A549 (cell line): ENCODE data around the gene HSPBAP1. TPM values are rescaled to one million over a fixed set of nuclear protein-coding genes. Genes with fewer than 3 reads are reported as not detected.
"Not testable (repeated sequence)": the region's sequence is repeated elsewhere in the genome, so short reads cannot be mapped to it uniquely, and the experiment has no call there.

Source experiments
- ATAC-seq, 2 experiments: fragments of 200-7000 bp in 1 of 2; fragments of >200 bp in 1 of 2; cut with Nextera tagmentation in 1 of 2; cut with Tn5 transposase in 1 of 2; 3 replicates each; pipeline versions ENCODE4 v1.8.0 to v1.9.1; 2018 to 2020; ENCODE audit warnings: mild to moderate bottlenecking in 1 of 2, moderate library complexity in 1 of 2
- CTCF ChIA-PET: fragments of 300-600 bp; sonication (Branson Sonifier 250); formaldehyde crosslinking; extraction: SDS; loops from one replicate; lab custom pipeline; 2021; ENCODE audit warnings: antibody characterized with exemption, inconsistent platforms; lab: Yijun Ruan, JAX
- POLR2A ChIA-PET: fragments of 350-600 bp; formaldehyde crosslinking; extraction: SDS; loops from one replicate; lab custom pipeline; 2021; ENCODE audit warnings: antibody characterized with exemption, inconsistent platforms; lab: Yijun Ruan, JAX
- DNase-seq, 2 experiments: peaks; one replicate each; pipeline versions ENCODE4 v3.0.0 to v3.0.0-alpha.2; 2011 to 2016; ENCODE audit warnings: low read depth in 1 of 2, low spot score in 1 of 2
- FAIRE-seq: peaks from 2 replicates; lab custom pipeline; 2011; peaks lifted over from hg19 to GRCh38; lab: Jason Lieb, UNC
- H3K27ac ChIP-seq, 2 experiments: fragments of >200 bp; sonication (Bioruptor Twin); formaldehyde crosslinking; 3 replicates each; pipeline ENCODE4 v1.5.1; 2016 to 2017
- H3K4me1 ChIP-seq: fragments of >200 bp; sonication (Bioruptor Twin); formaldehyde crosslinking; 3 replicates; pipeline ENCODE4 v1.6.1; 2016
- H3K4me2 ChIP-seq: fragments of >200 bp; sonication (Bioruptor Twin); formaldehyde crosslinking; 3 replicates; pipeline ENCODE4 v1.6.1; 2016
- H3K4me3 ChIP-seq: fragments of >200 bp; sonication (Bioruptor Twin); formaldehyde crosslinking; 3 replicates; pipeline ENCODE4 v1.5.1; 2016
- H3K9me3 ChIP-seq: fragments of >200 bp; sonication (Bioruptor Twin); formaldehyde crosslinking; 3 replicates; pipeline ENCODE4 v1.6.1; 2016
- BHLHE40 ChIP-seq: IDR thresholded peaks from 2 replicates; pipeline ENCODE4 v1.6.1; 2012; ENCODE audit warnings: low read depth, low read length, inconsistent platforms
- CEBPB ChIP-seq, 2 experiments: fragments of >200 bp in 1 of 2; sonication (Bioruptor Twin) in 1 of 2; formaldehyde crosslinking in 1 of 2; IDR thresholded peaks; 2 replicates each; pipeline ENCODE4 v1.6.1; 2012 to 2016
- EHMT2 ChIP-seq: fragments of 200-600 bp; sonication (generic); IDR thresholded peaks from 2 replicates; pipeline ENCODE4 v1.6.1; 2016; ENCODE audit warnings: antibody characterized with exemption, low read depth, mild to moderate bottlenecking, moderate library complexity
- EP300 ChIP-seq, 2 experiments: fragments of >200 bp; sonication (Bioruptor Twin); formaldehyde crosslinking; IDR thresholded peaks; 2 replicates in 1 of 2; 3 replicates in 1 of 2; pipeline ENCODE4 v1.6.1; 2016 to 2017
- ESRRA ChIP-seq: fragments of 150-350 bp; IDR thresholded peaks from 2 replicates; pipeline ENCODE4 v1.6.1; 2014; ENCODE audit warnings: mild to moderate bottlenecking, low read length, borderline replicate concordance
- FOSL2 ChIP-seq, 2 experiments: fragments of 450-650 bp in 1 of 2; fragments of >200 bp in 1 of 2; sonication (Bioruptor Twin) in 1 of 2; formaldehyde crosslinking; IDR thresholded peaks; 2 replicates each; pipeline versions ENCODE4 v1.5.0 to v1.6.1; 2016 to 2020; ENCODE audit warnings: mild to moderate bottlenecking in 1 of 2, moderate library complexity in 1 of 2
- JUN ChIP-seq, 2 experiments: fragments of >200 bp; sonication (Bioruptor Twin); formaldehyde crosslinking; IDR thresholded peaks; 2 replicates in 1 of 2; 3 replicates in 1 of 2; pipeline ENCODE4 v1.6.1; 2016 to 2017
- RARB ChIP-seq: fragments of 250-450 bp; sonication (Bioruptor Pico); IDR thresholded peaks from 2 replicates; pipeline ENCODE4 v1.8.0; 2021; ENCODE audit warnings: mild to moderate bottlenecking, moderate library complexity
- RCOR1 ChIP-seq: fragments of 150-350 bp; IDR thresholded peaks from 2 replicates; pipeline ENCODE4 v1.6.1; 2014; ENCODE audit warnings: antibody characterized with exemption, low read length, low read depth
- RNF2 ChIP-seq: fragments of 200-600 bp; sonication (generic); IDR thresholded peaks from 2 replicates; pipeline ENCODE4 v1.6.1; 2016; ENCODE audit warnings: low read depth, mild to moderate bottlenecking, antibody characterized with exemption, moderate library complexity, borderline replicate concordance
- ZFP36 ChIP-seq: fragments of 450-650 bp; IDR thresholded peaks from 2 replicates; pipeline ENCODE4 v1.6.1; 2014; ENCODE audit warnings: borderline replicate concordance; ENCODE audit not compliant: partially characterized antibody
- ZNF302 ChIP-seq: fragments of 250-450 bp; sonication (Bioruptor Pico); IDR thresholded peaks from 2 replicates; pipeline ENCODE4 v1.9.0; 2021; ENCODE audit warnings: inconsistent platforms, mild to moderate bottlenecking, moderate library complexity
- WGBS: methylation state at CpG from one replicate; pipeline ENCODE4 v1.1.6; 2017; ENCODE audit errors: missing lambda C conversion rate; 5-methylcytosine and 5-hydroxymethylcytosine counted together
- polyA plus RNA-seq, 4 experiments: library from polyadenylated mRNA; depleted of rRNA in 3 of 4; stranded (reverse); fragments of >200 nt; fragmentation: RNase III in 1 of 4; extraction: RNeasy Plus Mini Kit Qiagen cat#74134 plus additional on column Dnase treatment in 1 of 4; gene quantifications; 2 replicates in 3 of 4; 3 replicates in 1 of 4; pipeline ENCODE4 v1.2.3, GENCODE V29; 2011 to 2017
- TF ChIP-seq, protein P1 (sequence below): fragments of >200 bp; sonication (Bioruptor Twin); formaldehyde crosslinking; IDR thresholded peaks from 2 replicates; pipeline ENCODE4 v1.6.1; 2016
- TF ChIP-seq, protein P2 (sequence below): IDR thresholded peaks from 2 replicates; pipeline ENCODE4 v1.6.1; 2012
- TF ChIP-seq, protein P3 (sequence below): fragments of 250-450 bp; sonication (Bioruptor Pico); IDR thresholded peaks from 2 replicates; pipeline ENCODE4 v1.5.0; 2020; ENCODE audit warnings: low read depth, mild to moderate bottlenecking, moderate library complexity

HSPBAP1 gene
- polyA plus RNA-seq, 2 of the 4 experiments (the other 2 are of a cell fraction): 6.3 to 9.2 TPM

DNA sequence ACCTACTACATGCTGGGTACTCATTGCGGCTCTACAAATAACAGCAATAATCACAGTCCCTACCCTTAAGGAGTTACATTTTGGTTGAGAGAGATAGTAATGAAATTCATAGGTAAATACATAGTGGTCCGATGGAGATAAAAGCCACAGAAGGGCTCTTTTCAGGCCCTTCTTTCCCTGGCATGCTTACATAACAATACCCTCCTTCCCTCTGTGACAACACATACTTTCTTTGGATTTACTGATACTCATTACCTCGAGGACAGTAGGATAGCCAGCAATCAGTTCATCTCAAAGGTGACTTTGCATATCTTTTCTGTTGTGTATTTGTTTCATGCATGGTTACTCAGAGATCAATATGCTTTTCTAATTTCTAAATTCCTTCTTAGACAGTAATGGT lies 54.5 kb downstream of the HSPBAP1 start:
- TF ChIP-seq, protein P1, sequence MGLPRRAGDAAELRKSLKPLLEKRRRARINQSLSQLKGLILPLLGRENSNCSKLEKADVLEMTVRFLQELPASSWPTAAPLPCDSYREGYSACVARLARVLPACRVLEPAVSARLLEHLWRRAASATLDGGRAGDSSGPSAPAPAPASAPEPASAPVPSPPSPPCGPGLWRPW: no peak
- TF ChIP-seq FOSL2 (IDR thresholded peaks at IDR 0.05) (no peak), FOSL2 (CRISPR knock-in tag; IDR thresholded peaks at IDR 0.05) (no peak)
- Histone ChIP-seq H3K4me2 (no peak overlapping the region), H3K9me3 (no peaks in the 10 kb centered on the region), H3K27ac (no peak overlapping the region), H3K4me3 (no peak overlapping the region), H3K4me1 (no peaks in the 10 kb centered on the region)
- 66% methylated on average over 3 of the region's 3 CpGs for WGBS
- no peak for ATAC-seq
- no peak for DNase-seq
- ChIA-PET CTCF (no interaction called here), POLR2A (no interaction called here)
- no peak for FAIRE-seq

DNA sequence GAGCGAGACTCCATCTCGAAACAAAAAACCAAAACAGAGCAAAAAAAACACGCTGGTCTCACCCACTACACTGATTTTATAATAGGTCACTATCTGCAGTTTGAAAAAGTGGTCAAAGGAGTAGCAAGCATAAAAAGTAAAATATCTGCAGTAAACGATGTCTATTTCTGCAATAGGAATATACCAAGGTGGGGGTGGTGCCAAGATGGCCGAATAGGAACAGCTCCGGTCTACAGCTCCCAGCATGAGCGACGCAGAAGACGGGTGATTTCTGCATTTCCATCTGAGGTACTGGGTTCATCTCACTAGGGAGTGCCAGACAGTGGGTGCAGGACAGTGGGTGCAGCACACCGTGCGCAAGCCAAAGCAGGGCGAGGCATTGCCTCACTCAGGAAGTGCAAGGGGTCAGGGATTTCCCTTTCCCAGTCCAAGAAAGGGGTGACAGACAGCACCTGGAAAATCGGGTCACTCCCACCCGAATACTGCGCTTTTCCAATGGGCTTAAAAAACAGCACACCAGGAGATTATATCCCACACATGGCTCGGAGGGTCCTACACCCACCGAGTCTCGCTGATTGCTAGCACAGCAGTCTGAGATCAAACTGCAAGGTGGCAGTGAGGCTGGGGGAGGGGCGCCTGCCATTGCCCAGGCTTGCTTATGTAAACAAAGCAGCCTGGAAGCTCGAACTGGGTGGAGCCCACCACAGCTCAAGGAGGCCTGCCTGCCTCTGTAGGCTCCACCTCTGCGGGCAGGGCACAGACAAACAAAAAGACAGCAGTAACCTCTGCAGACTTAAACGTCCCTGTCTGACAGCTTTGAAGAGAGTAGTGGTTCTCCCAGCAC lies 60.7 kb downstream of the HSPBAP1 start:
- TF ChIP-seq RARB (CRISPR knock-in tag): peak; percentile 52; the same call in 1 of the 2 replicates
- TF ChIP-seq CEBPB (IDR thresholded peaks at IDR 0.05): peak in 1 of 2 experiments; percentile 71; a peak in 2 of 4 replicates
- TF ChIP-seq JUN (IDR thresholded peaks at IDR 0.05): peak in 1 of 2 experiments; percentile 38; a peak in 1 of 5 replicates
- TF ChIP-seq EP300 (IDR thresholded peaks at IDR 0.05): peak in 1 of 2 experiments; percentile 14; a peak in 1 of 5 replicates
- TF ChIP-seq, protein P2, sequence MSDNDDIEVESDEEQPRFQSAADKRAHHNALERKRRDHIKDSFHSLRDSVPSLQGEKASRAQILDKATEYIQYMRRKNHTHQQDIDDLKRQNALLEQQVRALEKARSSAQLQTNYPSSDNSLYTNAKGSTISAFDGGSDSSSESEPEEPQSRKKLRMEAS: peak; percentile 48; the same call in 1 of the 2 replicates
- POLR2A ChIA-PET: interaction anchor here (0.6 kb wide), 2 partner anchors 13 to 199 kb away, joined by 3 to 4 read pairs; no protein-coding TSS in a partner anchor
- peaks cover 16% of the 10 kb centered on the region for H3K4me1 ChIP-seq
- H3K4me3 ChIP-seq: peak overlapping the region; percentile 42
- not testable (repeated sequence) for FAIRE-seq, H3K9me3 ChIP-seq
- 10% methylated on average over 20 of the region's 22 CpGs for WGBS
- ATAC-seq: peak; percentile 56 to 67; a peak in 4 of 6 replicates
- H3K4me2 ChIP-seq: peak overlapping the region; percentile 79
- CTCF ChIA-PET: interaction anchor here (0.6 to 1.9 kb wide), 4 partner anchors 17 to 68 kb away, joined by 3 to 5 read pairs (median 3); no protein-coding TSS in a partner anchor
- peak overlapping the region; percentile 85 for H3K27ac ChIP-seq
- peak in 1 of 2 experiments; percentile 79 for DNase-seq

DNA sequence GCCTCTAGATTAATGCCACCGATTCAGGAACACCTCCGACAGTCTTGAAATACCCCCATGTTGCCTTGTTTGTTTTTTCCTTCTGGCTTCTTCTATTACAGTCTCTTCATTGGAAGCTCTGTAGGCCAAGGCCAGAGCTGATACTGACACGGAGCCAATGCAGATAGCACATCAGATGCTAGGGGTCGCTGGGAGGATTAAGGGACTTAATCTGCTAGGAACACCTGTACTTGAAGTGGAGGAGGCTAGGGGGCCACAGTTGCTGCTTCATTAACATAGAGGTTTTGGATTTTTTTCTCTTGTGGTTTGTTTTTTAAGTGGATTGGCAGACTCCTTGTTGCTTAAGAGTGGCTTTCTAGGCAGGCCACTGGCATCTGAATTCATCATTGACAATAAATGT lies 63.4 kb downstream of the HSPBAP1 start:
- ATAC-seq: no peak
- H3K27ac ChIP-seq: no peak overlapping the region
- H3K4me1 ChIP-seq: peaks cover 16% of the 10 kb centered on the region
- no peak overlapping the region for H3K4me2 ChIP-seq
- no peak for DNase-seq
- no peak overlapping the region for H3K4me3 ChIP-seq
- FAIRE-seq: no peak
- ChIA-PET CTCF (no interaction called here), POLR2A (no interaction called here)
- WGBS: 89% methylated on average over 4 of the region's 4 CpGs
- TF ChIP-seq, protein P3, sequence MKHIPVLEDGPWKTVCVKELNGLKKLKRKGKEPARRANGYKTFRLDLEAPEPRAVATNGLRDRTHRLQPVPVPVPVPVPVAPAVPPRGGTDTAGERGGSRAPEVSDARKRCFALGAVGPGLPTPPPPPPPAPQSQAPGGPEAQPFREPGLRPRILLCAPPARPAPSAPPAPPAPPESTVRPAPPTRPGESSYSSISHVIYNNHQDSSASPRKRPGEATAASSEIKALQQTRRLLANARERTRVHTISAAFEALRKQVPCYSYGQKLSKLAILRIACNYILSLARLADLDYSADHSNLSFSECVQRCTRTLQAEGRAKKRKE: no peak
- TF ChIP-seq RCOR1: no peak
- TF ChIP-seq ZFP36: no peak
- no peak for TF ChIP-seq EHMT2
- H3K9me3 ChIP-seq: no peaks in the 10 kb centered on the region

DNA sequence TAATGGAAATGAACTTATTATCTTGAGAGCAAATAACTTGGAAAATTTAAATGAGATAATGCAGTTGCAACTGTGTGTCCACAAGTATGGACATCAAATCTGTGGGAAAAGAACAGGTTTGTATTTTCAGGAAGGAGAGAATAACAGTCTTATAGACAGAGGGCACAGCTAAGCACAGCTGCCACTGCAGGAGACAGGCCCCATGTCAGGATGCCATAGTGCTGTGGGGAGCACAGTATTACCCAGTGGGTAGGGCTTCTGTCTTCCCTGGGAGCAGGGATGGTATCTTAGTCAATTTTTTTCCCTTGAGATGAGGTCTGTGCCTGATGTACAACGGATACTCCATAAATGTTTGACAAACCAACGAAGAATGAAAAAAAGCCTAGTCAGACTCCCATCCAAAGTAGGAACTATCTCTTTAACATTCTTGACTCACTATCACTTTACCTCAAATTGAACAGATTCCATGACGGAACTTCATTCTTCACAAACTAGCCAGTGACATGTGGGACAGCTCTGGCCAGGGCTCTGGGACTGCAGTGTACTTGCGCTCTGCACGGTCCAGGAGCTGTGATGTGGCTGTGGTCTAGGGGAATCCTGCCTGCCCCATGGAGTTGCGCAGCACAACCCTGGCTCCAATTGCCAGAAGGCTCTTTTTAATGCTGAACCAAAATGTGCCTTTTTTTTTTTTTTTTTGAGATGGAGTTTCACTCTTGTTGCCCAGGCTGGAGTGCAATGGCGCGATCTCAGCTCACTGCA lies 64.7 kb downstream of the HSPBAP1 start:
- H3K9me3 ChIP-seq: no peaks in the 10 kb centered on the region
- peak in 1 of 2 experiments; percentile 35; a peak in 1 of 6 replicates for ATAC-seq

More for the DNA sequence above, 64.7 kb downstream of the HSPBAP1 start:
- FAIRE-seq (no peak), DNase-seq (no peak)
- no peak overlapping the region for H3K27ac ChIP-seq
- peaks cover 16% of the 10 kb centered on the region for H3K4me1 ChIP-seq
- 94% methylated on average over 8 of the region's 8 CpGs for WGBS
- H3K4me3 ChIP-seq: no peak overlapping the region
- H3K4me2 ChIP-seq: no peak overlapping the region
- ChIA-PET POLR2A (interaction anchor here (0.7 kb wide), 2 partner anchors 16 to 1503 kb away, joined by 3 to 8 read pairs; no protein-coding TSS in a partner anchor), CTCF (no interaction called here)
- no peak for TF ChIP-seq ZNF302
- no peak for TF ChIP-seq ESRRA
- no peak for TF ChIP-seq BHLHE40
- TF ChIP-seq RNF2: no peak
